Prostate gland (tissue), 2 donors: ENCODE data around the gene CNRIP1.

Experiments used
- POLR2A ChIP-seq: fragments of 450-650 bp; IDR thresholded peaks from one replicate; pipeline ENCODE4 v1.6.1; 2016; ENCODE audit warnings: antibody characterized with exemption, mild to moderate bottlenecking
- POLR2AphosphoS5 ChIP-seq: sonication (generic); formaldehyde crosslinking; IDR thresholded peaks from one replicate; pipeline ENCODE4 v1.6.1; 2017; ENCODE audit warnings: antibody characterized with exemption
- TF ChIP-seq, protein P1 (sequence below), 4 experiments: fragments of 200-600 bp in 2 of 4; fragments of 450-650 bp in 2 of 4; sonication (generic) in 2 of 4; IDR thresholded peaks; 1 replicate in 3 of 4; 2 replicates in 1 of 4; pipeline ENCODE4 v1.5.1; 2016 to 2019; ENCODE audit warnings: antibody characterized with exemption in 4 of 4, mild to moderate bottlenecking in 2 of 4, moderate library complexity in 2 of 4

DNA sequence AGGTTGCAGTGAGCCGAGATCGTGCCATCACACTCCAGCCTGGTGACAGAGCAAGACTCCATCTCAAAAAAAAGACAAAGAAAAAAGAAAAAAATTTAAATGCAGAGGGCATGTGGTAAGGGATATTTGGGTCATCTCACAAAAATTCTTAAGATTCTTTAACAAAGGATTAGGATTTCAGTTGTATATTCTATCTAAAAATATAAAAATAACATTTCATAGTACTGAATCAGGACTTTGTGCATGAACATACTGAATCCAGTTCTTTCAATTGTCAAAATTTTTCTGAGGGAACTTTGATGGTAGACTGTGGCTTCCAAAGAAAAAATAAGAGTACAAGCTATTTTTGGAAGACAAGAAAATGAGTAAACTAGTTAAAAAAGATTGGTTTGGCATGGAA is 60.9 kb downstream of the CNRIP1 start:
- TF ChIP-seq, protein P1, sequence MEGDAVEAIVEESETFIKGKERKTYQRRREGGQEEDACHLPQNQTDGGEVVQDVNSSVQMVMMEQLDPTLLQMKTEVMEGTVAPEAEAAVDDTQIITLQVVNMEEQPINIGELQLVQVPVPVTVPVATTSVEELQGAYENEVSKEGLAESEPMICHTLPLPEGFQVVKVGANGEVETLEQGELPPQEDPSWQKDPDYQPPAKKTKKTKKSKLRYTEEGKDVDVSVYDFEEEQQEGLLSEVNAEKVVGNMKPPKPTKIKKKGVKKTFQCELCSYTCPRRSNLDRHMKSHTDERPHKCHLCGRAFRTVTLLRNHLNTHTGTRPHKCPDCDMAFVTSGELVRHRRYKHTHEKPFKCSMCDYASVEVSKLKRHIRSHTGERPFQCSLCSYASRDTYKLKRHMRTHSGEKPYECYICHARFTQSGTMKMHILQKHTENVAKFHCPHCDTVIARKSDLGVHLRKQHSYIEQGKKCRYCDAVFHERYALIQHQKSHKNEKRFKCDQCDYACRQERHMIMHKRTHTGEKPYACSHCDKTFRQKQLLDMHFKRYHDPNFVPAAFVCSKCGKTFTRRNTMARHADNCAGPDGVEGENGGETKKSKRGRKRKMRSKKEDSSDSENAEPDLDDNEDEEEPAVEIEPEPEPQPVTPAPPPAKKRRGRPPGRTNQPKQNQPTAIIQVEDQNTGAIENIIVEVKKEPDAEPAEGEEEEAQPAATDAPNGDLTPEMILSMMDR (IDR thresholded peaks at IDR 0.05): no peak
- no peak for TF ChIP-seq POLR2A
- no peak for TF ChIP-seq POLR2AphosphoS5
